Type B pancreatic cell (in vitro differentiated cells): ENCODE results near the gene PMEPA1. TPM values are rescaled to one million over a fixed set of nuclear protein-coding genes. Genes with fewer than 3 reads are reported as not detected.

Experiments
- DNase-seq: peaks from one replicate; pipeline ENCODE4 v3.0.0; 2021; ENCODE audit warnings: mixed read lengths; ENCODE audit not compliant: unreplicated experiment; ENCODE audit errors: extremely low spot score
- H3K27ac Mint-ChIP-seq: 2 replicates; pipeline ENCODE4 v1.8.0; 2021; ENCODE audit warnings: mild to moderate bottlenecking, mixed read lengths
- H3K27me3 Mint-ChIP-seq: 2 replicates; pipeline ENCODE4 v1.8.0; 2021; ENCODE audit warnings: mixed read lengths
- H3K36me3 Mint-ChIP-seq: 2 replicates; pipeline ENCODE4 v1.8.0; 2021; ENCODE audit warnings: mixed read lengths
- H3K4me1 Mint-ChIP-seq: one replicate; pipeline ENCODE4 v1.8.0; 2021; ENCODE audit warnings: mixed read lengths; ENCODE audit not compliant: unreplicated experiment
- H3K4me3 Mint-ChIP-seq: 2 replicates; pipeline ENCODE4 v1.8.0; 2021; ENCODE audit warnings: mild to moderate bottlenecking, mixed read lengths
- H3K9me3 Mint-ChIP-seq: 2 replicates; pipeline ENCODE4 v1.8.0; 2021; ENCODE audit warnings: mixed read lengths
- total RNA-seq: library from RNA; stranded (reverse); gene quantifications from 2 replicates; pipeline ENCODE4 v1.2.1, GENCODE V29; 2021; ENCODE audit warnings: low replicate concordance
- TF ChIP-seq, protein P1 (sequence below): fragments of 200-600 bp; sonication (generic); conservative IDR thresholded peaks from 2 replicates; pipeline ENCODE4 v1.5.0; 2021; ENCODE audit warnings: antibody characterized with exemption, mild to moderate bottlenecking

PMEPA1 gene
- total RNA-seq, 1 donor from 2014 or later = 8.8 TPM

DNA sequence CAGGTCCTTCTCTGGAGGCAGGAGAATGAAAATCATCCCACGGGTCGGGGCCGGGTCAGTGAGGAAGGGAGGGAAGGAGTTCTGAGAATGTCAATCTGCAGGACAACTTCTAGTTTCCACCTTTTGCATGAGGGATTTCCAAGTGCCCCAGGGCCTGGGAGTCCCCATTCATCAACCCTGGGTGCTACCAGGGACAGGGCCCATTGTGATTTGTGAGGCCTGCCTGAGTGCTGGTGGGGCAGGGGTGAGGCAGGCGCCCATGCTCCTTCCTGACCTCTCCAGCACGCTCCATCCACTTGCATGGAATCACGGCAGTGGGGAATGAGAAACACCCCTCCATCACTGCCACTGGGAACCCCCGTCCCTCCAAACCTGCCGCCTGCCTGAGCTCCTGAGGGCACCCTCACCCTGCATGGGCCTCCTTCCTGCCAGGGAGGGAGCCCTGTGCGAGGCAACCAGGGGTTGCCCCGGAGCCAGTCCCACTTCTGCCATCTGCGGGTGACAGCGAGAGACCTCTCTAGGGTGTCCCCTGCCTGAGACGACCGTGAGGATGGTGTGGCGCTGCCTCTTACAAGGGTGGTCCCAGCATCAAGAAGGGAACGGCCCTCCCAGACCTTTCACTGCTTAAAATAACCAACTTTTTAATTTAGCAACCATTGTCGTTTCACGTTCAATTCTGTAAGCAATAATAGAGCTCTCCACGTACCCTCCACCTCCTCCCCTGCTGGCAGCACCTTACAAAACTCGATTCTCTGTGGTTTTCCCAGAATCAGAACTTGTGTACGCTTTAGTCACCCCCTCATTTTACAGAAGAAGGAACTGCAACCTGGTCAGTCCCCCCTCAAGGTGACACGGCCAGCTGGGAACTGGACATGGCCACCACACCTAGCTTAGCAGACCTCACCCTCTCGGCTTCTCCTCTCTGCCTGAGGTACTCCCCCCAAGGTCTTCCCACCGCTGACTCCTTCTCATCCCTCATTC lies 28.6 kb downstream of the PMEPA1 start:
- Mint-ChIP-seq H3K27ac (no peak overlapping the region), H3K27me3 (peaks cover 28% of the 10 kb centered on the region), H3K4me3 (no peak overlapping the region), H3K36me3 (peaks cover 3% of the 10 kb centered on the region), H3K9me3 (no peaks in the 10 kb centered on the region), H3K4me1 (peaks cover 73% of the 10 kb centered on the region)
- TF ChIP-seq, protein P1, sequence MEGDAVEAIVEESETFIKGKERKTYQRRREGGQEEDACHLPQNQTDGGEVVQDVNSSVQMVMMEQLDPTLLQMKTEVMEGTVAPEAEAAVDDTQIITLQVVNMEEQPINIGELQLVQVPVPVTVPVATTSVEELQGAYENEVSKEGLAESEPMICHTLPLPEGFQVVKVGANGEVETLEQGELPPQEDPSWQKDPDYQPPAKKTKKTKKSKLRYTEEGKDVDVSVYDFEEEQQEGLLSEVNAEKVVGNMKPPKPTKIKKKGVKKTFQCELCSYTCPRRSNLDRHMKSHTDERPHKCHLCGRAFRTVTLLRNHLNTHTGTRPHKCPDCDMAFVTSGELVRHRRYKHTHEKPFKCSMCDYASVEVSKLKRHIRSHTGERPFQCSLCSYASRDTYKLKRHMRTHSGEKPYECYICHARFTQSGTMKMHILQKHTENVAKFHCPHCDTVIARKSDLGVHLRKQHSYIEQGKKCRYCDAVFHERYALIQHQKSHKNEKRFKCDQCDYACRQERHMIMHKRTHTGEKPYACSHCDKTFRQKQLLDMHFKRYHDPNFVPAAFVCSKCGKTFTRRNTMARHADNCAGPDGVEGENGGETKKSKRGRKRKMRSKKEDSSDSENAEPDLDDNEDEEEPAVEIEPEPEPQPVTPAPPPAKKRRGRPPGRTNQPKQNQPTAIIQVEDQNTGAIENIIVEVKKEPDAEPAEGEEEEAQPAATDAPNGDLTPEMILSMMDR = no peak
- no peak for DNase-seq

DNA sequence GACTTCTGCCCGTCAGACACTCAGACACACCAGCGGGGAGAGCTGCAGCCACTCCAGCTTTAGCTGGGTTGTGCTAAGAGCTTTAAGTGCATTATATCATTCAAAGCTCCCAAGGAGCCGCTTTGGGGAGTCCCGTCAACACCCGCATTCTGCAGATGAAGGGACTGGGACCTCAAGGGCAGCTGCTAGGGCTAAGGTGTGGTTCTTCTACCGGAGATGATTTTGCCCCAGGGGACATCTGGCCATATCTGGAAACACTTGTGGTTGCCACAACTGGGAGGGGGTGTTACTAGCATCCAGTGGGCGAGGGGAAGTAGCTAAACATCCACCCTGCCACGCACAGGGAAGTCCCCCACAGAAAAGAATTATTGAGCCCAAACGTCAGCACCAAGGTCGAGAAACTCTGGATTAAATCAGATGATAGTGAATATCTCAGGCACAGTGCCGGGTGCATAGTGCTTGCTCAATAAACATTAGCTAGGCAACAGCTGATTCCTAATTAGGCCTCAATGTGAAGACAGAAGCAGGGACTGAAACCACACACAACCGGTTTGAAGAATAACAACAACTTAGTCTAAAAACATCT lies 29.6 kb downstream of the PMEPA1 start:
- TF ChIP-seq, protein P1 = no peak
- no peak overlapping the region for H3K27ac Mint-ChIP-seq
- H3K9me3 Mint-ChIP-seq = no peaks in the 10 kb centered on the region
- peaks cover 69% of the 10 kb centered on the region for H3K4me1 Mint-ChIP-seq
- peak overlapping the region; percentile 47 for H3K4me3 Mint-ChIP-seq
- peaks cover 24% of the 10 kb centered on the region for H3K27me3 Mint-ChIP-seq
- DNase-seq = no peak
- H3K36me3 Mint-ChIP-seq = peaks cover 3% of the 10 kb centered on the region

DNA sequence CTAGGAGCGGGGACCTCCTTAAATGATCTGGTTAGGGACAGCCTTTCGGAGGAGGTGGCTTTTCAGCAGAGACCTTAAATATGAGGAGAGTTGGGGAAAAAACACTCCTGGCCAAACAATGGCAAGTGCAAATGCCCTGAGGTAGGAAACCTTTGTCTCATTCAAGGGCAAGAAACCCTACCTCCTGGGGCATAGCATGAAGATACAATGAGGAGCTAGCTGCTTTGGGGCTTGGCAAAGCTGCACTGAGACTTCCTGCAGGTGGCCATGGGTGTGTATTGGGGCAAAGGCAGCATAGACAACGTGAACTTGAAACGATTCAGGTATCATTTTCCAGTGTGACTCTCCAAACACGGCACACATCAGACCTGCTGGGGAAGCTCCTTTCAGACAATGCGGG lies 30.7 kb downstream of the PMEPA1 start:
- peaks cover 3% of the 10 kb centered on the region for H3K36me3 Mint-ChIP-seq
- peaks cover 24% of the 10 kb centered on the region for H3K27me3 Mint-ChIP-seq
- peaks cover 60% of the 10 kb centered on the region for H3K4me1 Mint-ChIP-seq
- H3K9me3 Mint-ChIP-seq = no peaks in the 10 kb centered on the region
- no peak overlapping the region for H3K27ac Mint-ChIP-seq
- DNase-seq = no peak
- TF ChIP-seq, protein P1 = no peak
- H3K4me3 Mint-ChIP-seq = no peak overlapping the region

DNA sequence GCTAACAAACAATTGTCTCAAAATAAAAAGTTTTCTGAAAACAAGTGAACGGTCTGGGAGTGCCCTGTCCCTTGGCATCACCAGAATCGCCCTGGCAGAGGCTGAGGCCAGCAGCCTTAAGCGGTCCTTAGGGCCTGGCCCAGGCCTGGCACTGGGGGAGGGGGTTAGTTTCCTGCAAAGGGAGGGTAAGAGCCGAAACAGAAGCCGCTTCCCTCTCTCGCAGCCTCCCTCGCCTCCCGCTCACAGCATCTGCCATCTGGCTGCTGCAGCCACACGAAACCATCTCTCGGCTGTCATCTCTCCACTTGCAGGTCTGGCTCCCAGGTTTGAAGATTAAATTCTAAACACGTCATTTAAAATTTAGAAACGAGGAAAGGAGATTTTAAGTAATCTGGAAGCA lies 31.5 kb downstream of the PMEPA1 start:
- no peak overlapping the region for H3K27ac Mint-ChIP-seq
- peaks cover 55% of the 10 kb centered on the region for H3K4me1 Mint-ChIP-seq

DNA sequence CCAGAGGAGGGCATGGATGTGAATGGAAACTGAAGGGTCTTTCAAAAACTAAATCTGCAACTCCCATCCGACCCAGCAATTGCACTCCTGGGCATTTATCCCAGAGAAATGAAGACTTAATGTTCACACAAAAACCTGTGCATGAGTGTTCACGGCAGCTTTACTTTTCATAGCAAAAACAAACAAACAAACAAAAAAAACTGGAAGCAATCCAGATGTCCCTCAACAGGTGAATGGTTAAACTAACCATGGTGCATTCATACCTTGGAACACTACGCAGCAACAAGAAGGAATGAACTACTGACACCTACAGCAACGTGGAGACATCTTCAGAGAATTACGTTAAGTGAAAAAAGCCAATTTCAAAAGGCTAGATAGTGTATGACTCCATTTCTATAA lies 32.2 kb downstream of the PMEPA1 start:
- H3K9me3 Mint-ChIP-seq = no peaks in the 10 kb centered on the region
- no peak overlapping the region for H3K27ac Mint-ChIP-seq
- peaks cover 19% of the 10 kb centered on the region for H3K27me3 Mint-ChIP-seq
- no peak overlapping the region for H3K4me3 Mint-ChIP-seq
- no peak for DNase-seq
- TF ChIP-seq, protein P1 = no peak
- H3K4me1 Mint-ChIP-seq = peaks cover 47% of the 10 kb centered on the region
- peaks cover 3% of the 10 kb centered on the region for H3K36me3 Mint-ChIP-seq

More for the DNA sequence above, 31.5 kb downstream of the PMEPA1 start:
- no peaks in the 10 kb centered on the region for H3K9me3 Mint-ChIP-seq
- TF ChIP-seq, protein P1 = no peak
- peaks cover 3% of the 10 kb centered on the region for H3K36me3 Mint-ChIP-seq
- H3K27me3 Mint-ChIP-seq = peaks cover 19% of the 10 kb centered on the region
- no peak overlapping the region for H3K4me3 Mint-ChIP-seq
- no peak for DNase-seq
